Activated CD8-positive, alpha-beta memory T cell treated with anti-CD3 and anti-CD28 coated beads, Interleukin-2, amount 10 ng/mL, durations not matched to agents 7 days and 5 days (primary cell): ENCODE data around the gene IGLL1. TPM values are rescaled to one million over a fixed set of nuclear protein-coding genes. Genes with fewer than 3 reads are reported as not detected.

Source experiments
- ATAC-seq: fragments of 150-1000 bp; cut with Tn5 transposase; one replicate; pipeline ENCODE4 v1.10.0; 2021; ENCODE audit warnings: moderate library complexity
- CTCF ChIA-PET: fragments of 350-600 bp; sonication (Branson Sonifier 250); formaldehyde crosslinking; loops from one replicate; lab custom pipeline; 2021; ENCODE audit warnings: antibody characterized with exemption; lab: Charles Lee
- DNase-seq: peaks from one replicate; pipeline ENCODE4 v3.0.0-alpha.2; 2020
- H3K27ac Mint-ChIP-seq: one replicate; pipeline ENCODE4 v1.8.0; 2021; ENCODE audit warnings: mild to moderate bottlenecking, mixed read lengths
- H3K27me3 Mint-ChIP-seq: one replicate; pipeline ENCODE4 v1.8.0; 2021; ENCODE audit warnings: mixed read lengths
- H3K36me3 Mint-ChIP-seq: one replicate; pipeline ENCODE4 v1.8.0; 2021; ENCODE audit warnings: mild to moderate bottlenecking, mixed read lengths
- H3K4me1 Mint-ChIP-seq: one replicate; pipeline ENCODE4 v1.8.0; 2021; ENCODE audit warnings: mixed read lengths
- H3K4me3 Mint-ChIP-seq: one replicate; pipeline ENCODE4 v1.8.0; 2021; ENCODE audit warnings: mild to moderate bottlenecking, moderate library complexity, mixed read lengths
- H3K9me3 Mint-ChIP-seq: one replicate; pipeline ENCODE4 v1.8.0; 2022; ENCODE audit warnings: low read depth, mixed read lengths
- total RNA-seq, 2 experiments: library from RNA; stranded (reverse); gene quantifications; one replicate each; pipeline ENCODE4 v1.2.3, GENCODE V29; 2021

Gene IGLL1
- total RNA-seq, 2 experiments from 2014 or later: 0.42 to 2.0 TPM

GRCh38 chr22:23523713-23524112 is 56.4 kb downstream of the IGLL1 start:
- Mint-ChIP-seq H3K27ac (no peak overlapping the region), H3K4me3 (no peak overlapping the region), H3K9me3 (no peaks in the 10 kb centered on the region), H3K36me3 (no peaks in the 10 kb centered on the region), H3K27me3 (peaks cover 24% of the 10 kb centered on the region), H3K4me1 (peaks cover 4% of the 10 kb centered on the region)
- ATAC-seq (no peak), DNase-seq (no peak)
- CTCF ChIA-PET: interaction anchor here (1.5 kb wide), 1 partner anchor 16 kb away, joined by 5 read pairs; no protein-coding TSS in a partner anchor

Other genes starting within 250 kb of the IGLL1 start
- gene DRICH1, start 52.0 kb upstream of the IGLL1 start, total RNA-seq: under 1 TPM in 1 of 2 experiments, not detected in 1; 0.23 TPM
- gene RGL4, start 110.7 kb upstream of the IGLL1 start, total RNA-seq: 10 to 100 TPM; 15.5 to 30.8 TPM
- 1 to 10 TPM; 2.9 to 3.0 TPM for gene ZNF70, start 170.8 kb upstream of the IGLL1 start, total RNA-seq
- gene VPREB3, start 174.1 kb upstream of the IGLL1 start, total RNA-seq: under 1 TPM in 1 of 2 experiments, not detected in 1; 0.70 TPM
- 1 to 10 TPM in 1 of 2 experiments, under 1 TPM in 1; 0.77 to 2.8 TPM for gene C22orf15, start 182.7 kb upstream of the IGLL1 start, total RNA-seq
- gene CHCHD10, start 187.7 kb upstream of the IGLL1 start, total RNA-seq: 100 to 1,000 TPM; 155 to 159 TPM
- gene MMP11, start 192.6 kb upstream of the IGLL1 start, total RNA-seq: 1 to 10 TPM in 1 of 2 experiments, under 1 TPM in 1; 0.91 to 1.0 TPM
- 100 to 1,000 TPM; 117 to 137 TPM for gene SMARCB1, start 206.7 kb upstream of the IGLL1 start, total RNA-seq